NCI-H2227 (cell line): ENCODE measurements around the gene TCP1.
"Not testable (repeated sequence)": the region's sequence is repeated elsewhere in the genome, so short reads cannot be mapped to it uniquely, and the experiment has no call there.

Experiments
- DNase-seq: peaks from one replicate; lab custom pipeline; 2025; ENCODE audit not compliant: unreplicated experiment; lab: John Stamatoyannopoulos, UW

Gene TCP1

DNA sequence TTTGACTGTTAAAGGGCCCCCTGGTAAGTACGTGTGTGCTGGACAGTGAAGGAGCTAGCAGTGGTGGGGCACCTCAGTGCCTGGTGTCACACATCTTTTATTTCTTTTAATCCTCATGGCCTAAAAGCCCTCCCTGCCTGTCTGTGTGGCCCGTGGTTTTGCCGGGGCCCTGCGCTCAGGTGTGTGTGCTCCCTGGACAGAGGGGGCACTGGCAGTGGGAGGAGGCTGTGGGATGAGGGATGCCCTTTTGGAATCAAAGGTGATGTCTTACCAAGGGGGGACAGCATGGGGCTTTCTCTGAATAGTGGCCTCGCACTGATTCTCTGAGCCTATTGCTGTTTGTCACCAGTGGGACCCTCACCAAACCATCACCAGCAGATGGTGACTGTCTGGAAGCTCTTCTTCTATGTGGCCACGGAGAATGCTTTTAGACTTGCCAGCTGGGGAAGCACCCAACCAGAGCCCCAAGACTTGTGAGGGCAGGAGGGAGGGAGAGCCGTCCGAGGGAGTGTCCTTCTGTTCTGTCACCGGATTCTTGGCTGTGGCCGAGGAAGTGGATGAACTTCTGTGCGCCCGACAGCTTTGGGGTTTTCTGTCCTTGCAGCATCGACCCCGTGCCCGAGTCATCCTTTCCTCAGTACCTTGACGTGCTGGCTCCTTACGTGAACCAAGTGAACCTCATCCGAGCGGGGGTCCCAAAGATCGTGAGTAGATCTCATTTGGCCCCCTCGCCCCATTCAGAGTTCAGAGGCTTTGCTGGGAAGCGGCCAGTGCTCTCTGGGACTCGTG lies 28.7 kb upstream of the TCP1 start:
- DNase-seq = no peak

DNA sequence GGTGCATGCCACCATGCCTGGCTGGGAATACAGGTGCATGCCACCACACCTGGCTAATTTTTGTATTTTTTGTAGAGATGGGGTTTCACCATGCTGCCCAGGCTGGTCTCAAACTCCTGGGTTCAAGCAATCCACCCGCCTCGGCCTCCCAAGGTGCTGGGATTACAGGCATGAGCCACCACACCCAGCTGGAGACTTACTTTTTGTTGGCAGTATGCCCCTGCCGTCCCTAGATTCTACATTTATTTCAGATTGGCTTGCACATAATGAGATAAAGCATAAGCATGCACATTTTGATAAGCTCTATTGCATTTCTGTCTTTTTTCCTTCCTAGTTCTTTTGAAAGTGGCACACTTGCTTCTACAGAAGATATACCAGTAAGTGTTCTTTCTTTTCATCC lies 27.4 kb upstream of the TCP1 start:
- DNase-seq = not testable (repeated sequence)

DNA sequence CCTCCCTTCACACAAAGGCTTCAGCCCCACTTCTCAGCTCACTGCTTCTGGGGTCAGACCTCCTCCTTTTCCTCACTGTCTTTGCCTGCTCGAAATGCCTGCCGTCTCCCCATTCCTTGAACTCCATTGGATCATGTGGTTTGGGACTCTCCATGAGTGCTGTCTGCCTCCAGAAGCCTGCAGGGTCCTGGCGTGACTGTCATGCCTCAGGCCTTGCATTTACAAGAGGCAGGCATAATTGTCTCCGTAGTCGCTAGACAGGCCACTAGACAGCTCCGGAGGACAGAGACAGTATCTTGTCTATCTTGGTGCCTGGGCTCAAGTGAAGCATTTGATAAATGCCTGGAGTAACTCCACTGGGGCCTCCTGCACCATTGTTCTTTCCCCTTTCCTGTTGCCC lies 26.0 kb upstream of the TCP1 start:
- no peak for DNase-seq

- DNase-seq = no peak
Measured at GRCh38 chr6:159813781-159814180, 24.4 kb upstream of the TCP1 start.

DNA sequence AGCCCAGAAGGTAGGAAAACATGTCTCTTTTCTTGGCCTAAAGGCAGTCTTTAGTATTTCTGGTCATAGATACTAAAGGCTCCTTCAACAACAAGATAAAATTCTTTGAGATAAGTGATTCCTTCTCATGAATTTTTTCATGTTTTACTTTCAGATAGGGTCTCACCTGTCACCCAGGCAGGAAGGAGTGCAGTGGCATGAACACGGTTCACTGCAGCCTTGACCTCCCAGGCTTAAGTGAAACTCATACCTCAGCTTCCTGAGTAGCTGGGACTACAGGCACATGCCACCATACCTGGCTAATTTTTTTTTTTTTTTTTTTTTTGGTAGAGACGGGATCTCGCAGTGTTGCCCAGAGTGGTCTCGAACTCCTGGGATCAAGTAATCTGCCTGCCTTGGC lies 19.7 kb upstream of the TCP1 start:
- no peak for DNase-seq

GRCh38 chr6:159808647-159809046 lies 19.2 kb upstream of the TCP1 start:
- DNase-seq = no peak

DNA sequence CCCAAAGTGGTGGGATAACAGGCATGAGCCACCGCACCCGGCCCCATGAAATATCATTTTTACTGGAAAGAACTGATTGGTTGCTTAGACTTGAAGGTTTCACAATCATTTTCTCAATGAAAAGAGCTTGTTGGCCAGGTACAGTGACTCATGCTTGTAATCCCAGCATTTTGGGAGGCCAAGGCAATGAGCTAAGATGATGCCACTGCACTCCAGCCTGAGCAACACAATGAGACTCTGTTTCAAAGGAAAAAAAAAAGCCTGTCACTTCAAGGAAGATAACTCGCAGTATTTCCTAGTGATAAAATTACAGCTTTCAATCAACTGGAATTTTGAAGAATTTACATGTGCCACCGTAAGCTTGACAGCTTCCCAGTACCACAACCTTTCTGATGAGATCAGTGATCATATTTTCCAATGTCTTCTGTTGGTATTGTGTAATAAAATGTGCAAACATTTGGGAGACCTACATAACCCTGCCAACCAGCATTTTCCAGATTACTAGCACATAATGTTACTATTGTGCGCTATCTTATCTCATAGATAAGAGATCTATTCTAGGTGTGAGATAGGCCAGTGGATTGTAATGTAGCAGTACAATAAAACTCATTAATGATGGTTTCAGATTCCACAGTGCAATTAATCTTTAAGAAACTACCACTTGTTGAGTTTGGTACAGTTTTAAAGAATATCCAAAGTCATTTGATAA lies 17.9 kb upstream of the TCP1 start:
- no peak for DNase-seq

- no peak for DNase-seq
Measured at GRCh38 chr6:159806021-159806458, 16.6 kb upstream of the TCP1 start.

GRCh38 chr6:159805440-159806020 lies 16.1 kb upstream of the TCP1 start:
- DNase-seq = no peak

DNA sequence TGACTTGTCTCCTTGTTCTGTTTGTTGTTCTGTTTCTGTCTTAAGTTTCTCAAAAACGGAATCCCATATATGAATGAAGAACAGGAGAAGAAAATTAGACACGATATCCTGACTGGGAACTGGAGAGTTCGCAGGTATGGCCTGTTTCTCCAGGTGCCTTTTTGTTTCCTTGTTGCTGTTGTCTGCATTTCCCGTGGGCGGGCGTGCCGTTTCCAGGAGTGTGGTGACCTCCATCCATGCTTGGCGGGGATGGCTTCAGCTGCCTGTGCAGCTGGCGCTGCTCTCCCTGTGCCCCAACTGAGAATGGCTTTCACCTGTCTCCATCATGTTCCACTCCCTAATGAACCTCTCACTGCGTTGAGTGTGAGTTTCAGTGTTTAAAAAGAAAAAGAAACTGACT lies 15.1 kb upstream of the TCP1 start:
- DNase-seq = no peak

DNA sequence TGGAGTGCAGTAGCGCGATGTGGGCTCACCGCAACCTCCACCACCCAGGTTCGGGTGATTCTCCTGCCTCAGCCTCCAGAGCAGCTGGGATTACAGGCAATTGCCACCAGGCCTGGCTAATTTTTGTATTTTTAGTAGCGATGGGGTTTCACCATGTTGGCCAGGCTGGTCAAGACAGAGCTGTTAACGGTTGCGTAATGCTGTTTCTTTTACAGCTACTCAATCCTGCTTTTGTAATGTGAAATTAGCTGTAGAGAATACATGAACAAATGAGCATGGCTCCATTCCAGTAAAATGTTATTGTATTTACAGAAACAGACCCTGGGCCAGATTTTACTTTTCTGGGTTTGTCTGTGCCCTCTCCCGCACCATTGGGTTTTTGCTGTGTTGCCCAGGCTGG lies 12.5 kb upstream of the TCP1 start:
- no peak for DNase-seq

GRCh38 chr6:159800141-159800865 lies 10.9 kb upstream of the TCP1 start, which contains the start of gene PNLDC1:
PNLDC1 (plus strand) TSS chr6:159800276; CDS start chr6:159800308, 32 bp downstream.
- no peak for DNase-seq

DNA sequence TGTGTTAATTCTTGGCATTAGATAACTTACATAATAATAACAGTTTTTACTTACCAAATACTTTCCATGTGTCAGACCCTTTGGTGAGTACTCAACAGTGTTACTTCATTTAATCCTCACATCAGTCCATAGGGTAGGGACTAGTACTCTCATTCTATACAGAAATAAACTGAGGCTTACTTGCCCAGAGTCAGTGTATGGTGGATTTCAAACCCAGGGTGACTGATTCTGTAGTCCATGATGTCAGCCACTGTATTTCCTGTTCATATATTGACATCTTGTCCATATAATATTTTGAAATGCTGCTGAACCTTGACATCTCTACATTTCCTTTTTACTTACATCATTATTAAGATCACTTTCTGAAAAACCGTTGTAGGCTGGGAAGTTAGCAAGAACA lies 8.2 kb upstream of the TCP1 start:
- DNase-seq = no peak

GRCh38 chr6:159794976-159795375 lies 5.6 kb upstream of the TCP1 start:
- DNase-seq = not testable (repeated sequence)

DNA sequence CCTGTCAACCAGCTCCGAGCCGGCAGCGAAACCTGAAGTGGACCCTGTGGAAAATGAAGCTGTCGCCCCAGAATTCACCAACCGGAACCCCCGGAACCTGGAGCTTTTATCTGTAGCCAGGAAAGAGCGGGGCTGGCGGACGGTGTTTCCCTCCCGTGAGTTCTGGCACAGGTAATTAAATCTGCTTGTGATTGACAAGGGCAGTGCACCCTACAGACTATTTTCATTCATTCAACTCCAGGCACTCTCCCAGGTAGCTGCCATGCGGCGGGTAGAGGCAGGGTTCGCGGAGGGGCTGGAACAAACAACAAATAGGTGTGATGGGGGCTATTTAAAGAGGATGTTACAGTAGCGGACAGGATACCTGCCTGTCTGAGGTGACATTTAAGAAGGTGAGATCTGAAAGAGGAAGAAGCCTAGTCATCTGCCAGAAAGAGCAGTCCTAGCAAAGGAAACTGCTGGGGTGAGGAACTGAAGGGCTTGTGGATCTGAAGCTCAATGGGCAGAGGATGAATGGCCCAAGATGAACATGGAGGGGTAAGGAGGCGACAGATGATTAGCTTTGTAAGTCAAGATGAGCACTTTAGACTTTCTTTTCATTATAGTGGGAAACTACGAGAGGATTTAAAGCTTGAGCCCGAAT lies 1.7 kb upstream of the TCP1 start:
- DNase-seq = no peak

DNA sequence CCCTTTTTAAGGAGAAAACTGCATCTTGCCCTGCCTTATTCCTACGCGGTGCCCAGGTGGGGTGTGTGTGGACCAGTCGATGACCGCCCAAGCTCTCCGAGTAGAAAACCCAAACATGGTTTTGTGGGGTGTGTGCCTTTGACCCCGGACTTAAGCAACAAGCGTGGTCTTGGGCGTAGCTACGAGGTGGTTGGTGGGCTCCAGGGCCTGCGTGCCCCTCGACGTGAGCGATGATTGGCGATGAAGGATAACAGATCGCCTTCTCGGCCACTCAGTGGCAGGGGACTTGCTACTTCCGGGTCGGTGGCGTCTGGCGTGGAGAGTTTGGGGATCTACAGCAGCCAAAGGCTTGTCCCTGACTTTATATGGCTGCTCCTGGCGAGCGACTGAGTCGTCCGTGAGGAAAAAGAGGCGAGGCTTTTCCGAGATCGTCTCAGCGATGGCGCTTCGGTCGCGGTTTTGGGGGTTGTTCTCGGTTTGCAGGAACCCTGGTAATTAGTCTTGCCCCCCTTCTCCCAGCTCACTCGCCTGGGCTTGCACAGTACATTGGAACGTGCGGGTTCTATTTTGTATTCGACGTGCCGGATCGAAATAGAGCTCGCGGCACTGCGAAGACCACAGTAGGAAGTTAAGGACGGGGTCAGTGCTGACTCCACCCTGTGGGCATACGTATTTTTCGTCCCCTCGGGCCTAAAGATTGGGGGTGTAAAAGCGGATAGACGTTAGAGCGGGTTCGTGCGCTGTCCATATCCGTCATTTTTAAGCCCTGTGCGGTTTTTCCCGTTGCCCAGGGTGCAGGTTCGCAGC lies 950 bp upstream of the TCP1 start, which contains the start of gene MRPL18:
TSS of gene MRPL18 (plus strand) at position 319 of the 807 bp plus-strand sequence. CDS start at position 440, 121 bp downstream.
- peak; percentile 92 for DNase-seq

- DNase-seq = no peak
Measured at GRCh38 chr6:159788753-159789376, 537 bp downstream of the TCP1 start.

GRCh38 chr6:159788276-159788675 lies 1.1 kb downstream of the TCP1 start:
- no peak for DNase-seq

DNA sequence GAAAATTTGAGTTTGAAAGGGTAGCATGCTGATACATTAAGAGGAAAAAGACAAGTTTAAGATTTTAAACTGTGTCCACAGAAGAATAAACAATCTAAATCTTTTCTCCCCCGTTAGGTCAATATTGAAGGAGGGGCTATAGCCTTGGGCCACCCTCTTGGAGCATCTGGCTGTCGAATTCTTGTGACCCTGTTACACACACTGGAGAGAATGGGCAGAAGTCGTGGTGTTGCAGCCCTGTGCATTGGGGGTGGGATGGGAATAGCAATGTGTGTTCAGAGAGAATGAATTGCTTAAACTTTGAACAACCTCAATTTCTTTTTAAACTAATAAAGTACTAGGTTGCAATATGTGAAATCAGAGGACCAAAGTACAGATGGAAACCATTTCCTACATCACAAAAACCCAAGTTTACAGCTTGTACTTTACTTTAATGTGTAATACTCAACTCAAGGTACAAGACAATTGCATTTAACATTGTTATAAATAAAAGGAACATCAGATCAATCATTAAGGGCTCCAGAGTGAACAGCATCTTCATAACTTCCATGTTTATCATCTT lies 10.8 kb downstream of the TCP1 start:
- no peak for DNase-seq
